HEK293 (cell line): ENCODE measurements around the gene NOB1.

Source experiments
- AEBP2 ChIP-seq: fragments of 450-650 bp; formaldehyde crosslinking; IDR thresholded peaks from 2 replicates; pipeline ENCODE4 v1.5.1; 2016; ENCODE audit warnings: missing biosample characterization, missing genetic modification characterization, borderline replicate concordance
- BCL11B ChIP-seq: fragments of 450-650 bp; formaldehyde crosslinking; IDR thresholded peaks from 2 replicates; pipeline ENCODE4 v1.5.1; 2016; ENCODE audit warnings: low read depth, missing biosample characterization, missing genetic modification characterization
- GLIS1 ChIP-seq: fragments of 450-650 bp; formaldehyde crosslinking; IDR thresholded peaks from 2 replicates; pipeline ENCODE4 v1.5.1; 2016; ENCODE audit warnings: missing biosample characterization, missing genetic modification characterization
- IKZF3 ChIP-seq: fragments of 450-650 bp; IDR thresholded peaks from 2 replicates; pipeline ENCODE4 v1.5.0; 2018; ENCODE audit warnings: missing biosample characterization, mild to moderate bottlenecking, missing genetic modification characterization, moderate library complexity
- INSM2 ChIP-seq: fragments of 450-650 bp; formaldehyde crosslinking; IDR thresholded peaks from 2 replicates; pipeline ENCODE4 v1.5.1; 2016; ENCODE audit warnings: missing biosample characterization, missing genetic modification characterization
- OSR2 ChIP-seq: fragments of 450-650 bp; formaldehyde crosslinking; IDR thresholded peaks from 2 replicates; pipeline ENCODE4 v1.5.1; 2016; ENCODE audit warnings: missing biosample characterization, missing genetic modification characterization
- SALL2 ChIP-seq: fragments of 450-650 bp; formaldehyde crosslinking; IDR thresholded peaks from 2 replicates; pipeline ENCODE4 v1.5.0; 2017; ENCODE audit warnings: missing biosample characterization, mild to moderate bottlenecking, missing genetic modification characterization, borderline replicate concordance
- SP2 ChIP-seq: fragments of 450-650 bp; formaldehyde crosslinking; IDR thresholded peaks from 2 replicates; pipeline ENCODE4 v1.5.1; 2016; ENCODE audit warnings: missing biosample characterization, missing genetic modification characterization
- ZBTB17 ChIP-seq: fragments of 450-650 bp; formaldehyde crosslinking; IDR thresholded peaks from 2 replicates; pipeline ENCODE4 v1.5.1; 2016; ENCODE audit warnings: missing biosample characterization, missing genetic modification characterization
- ZBTB20 ChIP-seq: fragments of 450-650 bp; formaldehyde crosslinking; IDR thresholded peaks from 2 replicates; pipeline ENCODE4 v1.5.1; 2016; ENCODE audit warnings: missing biosample characterization, missing genetic modification characterization
- ZBTB44 ChIP-seq: fragments of 450-650 bp; IDR thresholded peaks from 2 replicates; pipeline ENCODE4 v1.5.1; 2018; ENCODE audit warnings: missing biosample characterization, mild to moderate bottlenecking, missing genetic modification characterization
- ZBTB6 ChIP-seq: fragments of 450-650 bp; formaldehyde crosslinking; IDR thresholded peaks from 2 replicates; pipeline ENCODE4 v1.5.1; 2017; ENCODE audit warnings: missing biosample characterization, missing genetic modification characterization
- ZNF112 ChIP-seq: fragments of 450-650 bp; formaldehyde crosslinking; IDR thresholded peaks from 2 replicates; pipeline ENCODE4 v1.5.0; 2017; ENCODE audit warnings: missing biosample characterization, missing genetic modification characterization
- ZNF138 ChIP-seq: fragments of 450-650 bp; formaldehyde crosslinking; IDR thresholded peaks from 2 replicates; pipeline ENCODE4 v1.5.1; 2016; ENCODE audit warnings: missing biosample characterization, missing genetic modification characterization, borderline replicate concordance
- ZNF146 ChIP-seq: fragments of 450-650 bp; formaldehyde crosslinking; IDR thresholded peaks from 2 replicates; pipeline ENCODE4 v1.5.1; 2016; ENCODE audit warnings: missing biosample characterization, missing genetic modification characterization
- ZNF157 ChIP-seq: fragments of 450-650 bp; formaldehyde crosslinking; IDR thresholded peaks from 2 replicates; pipeline ENCODE4 v1.5.1; 2016; ENCODE audit warnings: missing biosample characterization, missing genetic modification characterization
- ZNF174 ChIP-seq: fragments of 450-650 bp; formaldehyde crosslinking; IDR thresholded peaks from 2 replicates; pipeline ENCODE4 v1.5.0; 2017; ENCODE audit warnings: missing biosample characterization, mild to moderate bottlenecking, missing genetic modification characterization
- ZNF23 ChIP-seq: fragments of 450-650 bp; formaldehyde crosslinking; IDR thresholded peaks from 2 replicates; pipeline ENCODE4 v1.5.1; 2016; ENCODE audit warnings: missing biosample characterization, missing genetic modification characterization, borderline replicate concordance
- ZNF302 ChIP-seq: fragments of 450-650 bp; formaldehyde crosslinking; IDR thresholded peaks from 2 replicates; pipeline ENCODE4 v1.5.1; 2016; ENCODE audit warnings: missing biosample characterization, missing genetic modification characterization, low read depth
- ZNF341 ChIP-seq: fragments of 450-650 bp; formaldehyde crosslinking; IDR thresholded peaks from 2 replicates; pipeline ENCODE4; 2016; ENCODE audit warnings: low read depth, missing biosample characterization, missing genetic modification characterization
- ZNF404 ChIP-seq: fragments of 450-650 bp; formaldehyde crosslinking; IDR thresholded peaks from 2 replicates; pipeline ENCODE4 v1.5.1; 2017; ENCODE audit warnings: missing biosample characterization, missing genetic modification characterization
- ZNF48 ChIP-seq: fragments of 450-650 bp; formaldehyde crosslinking; IDR thresholded peaks from 2 replicates; pipeline ENCODE4 v1.5.1; 2016; ENCODE audit warnings: missing biosample characterization, missing genetic modification characterization
- ZNF549 ChIP-seq: fragments of 450-650 bp; IDR thresholded peaks from 2 replicates; pipeline ENCODE4 v1.5.1; 2018; ENCODE audit warnings: missing biosample characterization, missing genetic modification characterization, mild to moderate bottlenecking, inconsistent platforms, moderate library complexity
- ZNF580 ChIP-seq: fragments of 450-650 bp; formaldehyde crosslinking; IDR thresholded peaks from 2 replicates; pipeline ENCODE4 v1.5.1; 2016; ENCODE audit warnings: missing biosample characterization, missing genetic modification characterization
- ZNF692 ChIP-seq: fragments of 450-650 bp; formaldehyde crosslinking; IDR thresholded peaks from 2 replicates; pipeline ENCODE4 v1.5.1; 2016; ENCODE audit warnings: missing biosample characterization, missing genetic modification characterization
- ZNF701 ChIP-seq: fragments of 450-650 bp; formaldehyde crosslinking; IDR thresholded peaks from 2 replicates; pipeline ENCODE4 v1.5.1; 2016; ENCODE audit warnings: missing biosample characterization, missing genetic modification characterization
- ZNF768 ChIP-seq: fragments of 450-650 bp; formaldehyde crosslinking; IDR thresholded peaks from 2 replicates; pipeline ENCODE4 v1.5.1; 2018; ENCODE audit warnings: missing biosample characterization, mild to moderate bottlenecking, missing genetic modification characterization
- ZNF777 ChIP-seq: fragments of 450-650 bp; formaldehyde crosslinking; IDR thresholded peaks from 2 replicates; pipeline ENCODE4 v1.5.1; 2017; ENCODE audit warnings: missing biosample characterization, missing genetic modification characterization, borderline replicate concordance
- ZNF785 ChIP-seq: fragments of 450-650 bp; formaldehyde crosslinking; IDR thresholded peaks from 2 replicates; pipeline ENCODE4 v1.5.1; 2016; ENCODE audit warnings: missing biosample characterization, missing genetic modification characterization
- ZNF791 ChIP-seq: fragments of 450-650 bp; formaldehyde crosslinking; IDR thresholded peaks from 2 replicates; pipeline ENCODE4 v1.5.1; 2016; ENCODE audit warnings: missing biosample characterization, missing genetic modification characterization
- ZNF792 ChIP-seq: fragments of 450-650 bp; formaldehyde crosslinking; IDR thresholded peaks from 2 replicates; pipeline ENCODE4 v1.5.1; 2016; ENCODE audit warnings: missing biosample characterization, missing genetic modification characterization

The NOB1 gene

GRCh38 chr16:69762814-69763598 is 8.3 kb upstream of the NOB1 start (continued):
- no peak for TF ChIP-seq ZBTB44 (tag by site-specific recombination)
- no peak for TF ChIP-seq ZNF549 (tag by site-specific recombination)
- TF ChIP-seq ZBTB6 (tag by site-specific recombination), result no peak
- TF ChIP-seq ZBTB17 (tag by site-specific recombination), result peak; percentile 89
- TF ChIP-seq BCL11B, result no peak
- no peak for TF ChIP-seq ZNF701
- no peak for TF ChIP-seq ZNF777 (tag by site-specific recombination)
- TF ChIP-seq ZNF112 (tag by site-specific recombination), result no peak
- TF ChIP-seq ZNF404 (tag by site-specific recombination), result no peak
- TF ChIP-seq OSR2 (tag by site-specific recombination), result no peak
- no peak for TF ChIP-seq AEBP2 (tag by site-specific recombination)
- no peak for TF ChIP-seq ZNF174 (tag by site-specific recombination)
- no peak; the same call in 1 of the 2 replicates for TF ChIP-seq ZBTB20
- TF ChIP-seq GLIS1 (tag by site-specific recombination), result 0 out of 2 replicates have a peak, but pooled peaks have one; percentile 1
- TF ChIP-seq SP2 (tag by site-specific recombination), result no peak
- no peak for TF ChIP-seq ZNF23 (tag by site-specific recombination)
- TF ChIP-seq ZNF138 (tag by site-specific recombination), result no peak
- no peak for TF ChIP-seq ZNF791
- TF ChIP-seq ZNF302 (tag by site-specific recombination), result no peak
- no peak for TF ChIP-seq ZNF157 (tag by site-specific recombination)
- TF ChIP-seq IKZF3 (tag by site-specific recombination), result no peak
- no peak for TF ChIP-seq ZNF692 (tag by site-specific recombination)
- TF ChIP-seq INSM2 (tag by site-specific recombination), result no peak
- no peak for TF ChIP-seq ZNF146 (tag by site-specific recombination)
- no peak for TF ChIP-seq ZNF48 (tag by site-specific recombination)
- no peak for TF ChIP-seq ZNF341 (tag by site-specific recombination)
- TF ChIP-seq ZNF580 (tag by site-specific recombination), result no peak
- TF ChIP-seq ZNF785 (tag by site-specific recombination), result no peak
- no peak for TF ChIP-seq ZNF792 (tag by site-specific recombination)
- no peak for TF ChIP-seq SALL2 (tag by site-specific recombination)
- TF ChIP-seq ZNF768, result no peak
